Measurements from ENCODE around the gene PDCD1.

Gene PDCD1

DNA sequence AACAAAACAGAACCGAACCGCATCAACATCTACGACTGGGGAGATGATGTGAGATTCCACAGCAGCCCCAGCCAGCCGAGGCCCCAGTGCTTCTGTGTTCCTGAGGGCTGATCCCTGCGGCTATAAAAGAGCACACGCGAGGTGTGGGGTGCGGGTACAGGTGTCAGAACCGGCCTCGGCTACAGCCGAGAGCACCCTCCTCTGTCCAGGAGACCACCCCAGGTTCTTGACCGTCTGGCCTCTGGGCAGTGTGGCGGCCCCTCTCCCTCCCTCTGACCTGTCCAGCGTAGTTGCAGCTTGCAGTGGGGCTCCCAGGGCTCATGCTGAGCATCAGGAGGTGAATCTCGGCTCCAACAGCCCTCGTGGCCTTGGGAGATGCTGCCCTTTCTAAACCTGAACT lies 34.6 kb upstream of the PDCD1 start:
- H4K20me1 ChIP-seq (ENCODE audit: control insufficient read depth, insufficient read depth, low read depth, low read length): no peaks in the 10 kb centered on the region
- no peaks in the 10 kb centered on the region for H3K9me2 ChIP-seq (replicated peaks; ENCODE audit: control insufficient read depth, low read length)
- no peak overlapping the region for H3K27ac ChIP-seq (ENCODE audit: low read depth, low read length)
- peaks cover 5% of the 10 kb centered on the region for H3K4me1 ChIP-seq (ENCODE audit: control insufficient read depth, low read length)
- peaks cover 2% of the 10 kb centered on the region; the same call in 1 of the 2 replicates for H3K9me3 ChIP-seq (ENCODE audit: control insufficient read depth, insufficient read depth, low read length)
- TF ChIP-seq, protein P1, sequence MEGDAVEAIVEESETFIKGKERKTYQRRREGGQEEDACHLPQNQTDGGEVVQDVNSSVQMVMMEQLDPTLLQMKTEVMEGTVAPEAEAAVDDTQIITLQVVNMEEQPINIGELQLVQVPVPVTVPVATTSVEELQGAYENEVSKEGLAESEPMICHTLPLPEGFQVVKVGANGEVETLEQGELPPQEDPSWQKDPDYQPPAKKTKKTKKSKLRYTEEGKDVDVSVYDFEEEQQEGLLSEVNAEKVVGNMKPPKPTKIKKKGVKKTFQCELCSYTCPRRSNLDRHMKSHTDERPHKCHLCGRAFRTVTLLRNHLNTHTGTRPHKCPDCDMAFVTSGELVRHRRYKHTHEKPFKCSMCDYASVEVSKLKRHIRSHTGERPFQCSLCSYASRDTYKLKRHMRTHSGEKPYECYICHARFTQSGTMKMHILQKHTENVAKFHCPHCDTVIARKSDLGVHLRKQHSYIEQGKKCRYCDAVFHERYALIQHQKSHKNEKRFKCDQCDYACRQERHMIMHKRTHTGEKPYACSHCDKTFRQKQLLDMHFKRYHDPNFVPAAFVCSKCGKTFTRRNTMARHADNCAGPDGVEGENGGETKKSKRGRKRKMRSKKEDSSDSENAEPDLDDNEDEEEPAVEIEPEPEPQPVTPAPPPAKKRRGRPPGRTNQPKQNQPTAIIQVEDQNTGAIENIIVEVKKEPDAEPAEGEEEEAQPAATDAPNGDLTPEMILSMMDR (IDR thresholded peaks at IDR 0.05; ENCODE audit: low read depth, low read length, poor library complexity, severe bottlenecking): no peak
- TF ChIP-seq EZH2phosphoT487 (IDR thresholded peaks at IDR 0.05; ENCODE audit: borderline replicate concordance, low read length): no peak
- H3K27me3 ChIP-seq (ENCODE audit: control insufficient read depth, low read length): no peaks in the 10 kb centered on the region
- no peak overlapping the region for H3K4me3 ChIP-seq (ENCODE audit: low read length)
- H3K79me2 ChIP-seq (ENCODE audit: control insufficient read depth, low read length): no peaks in the 10 kb centered on the region
- H3K4me2 ChIP-seq (ENCODE audit: low read length): no peak overlapping the region
- H3F3A ChIP-seq (ENCODE audit: control insufficient read depth, insufficient read depth): peaks cover 7% of the 10 kb centered on the region
- no peaks in the 10 kb centered on the region for H3K36me3 ChIP-seq (ENCODE audit: control insufficient read depth, low read length)

DNA sequence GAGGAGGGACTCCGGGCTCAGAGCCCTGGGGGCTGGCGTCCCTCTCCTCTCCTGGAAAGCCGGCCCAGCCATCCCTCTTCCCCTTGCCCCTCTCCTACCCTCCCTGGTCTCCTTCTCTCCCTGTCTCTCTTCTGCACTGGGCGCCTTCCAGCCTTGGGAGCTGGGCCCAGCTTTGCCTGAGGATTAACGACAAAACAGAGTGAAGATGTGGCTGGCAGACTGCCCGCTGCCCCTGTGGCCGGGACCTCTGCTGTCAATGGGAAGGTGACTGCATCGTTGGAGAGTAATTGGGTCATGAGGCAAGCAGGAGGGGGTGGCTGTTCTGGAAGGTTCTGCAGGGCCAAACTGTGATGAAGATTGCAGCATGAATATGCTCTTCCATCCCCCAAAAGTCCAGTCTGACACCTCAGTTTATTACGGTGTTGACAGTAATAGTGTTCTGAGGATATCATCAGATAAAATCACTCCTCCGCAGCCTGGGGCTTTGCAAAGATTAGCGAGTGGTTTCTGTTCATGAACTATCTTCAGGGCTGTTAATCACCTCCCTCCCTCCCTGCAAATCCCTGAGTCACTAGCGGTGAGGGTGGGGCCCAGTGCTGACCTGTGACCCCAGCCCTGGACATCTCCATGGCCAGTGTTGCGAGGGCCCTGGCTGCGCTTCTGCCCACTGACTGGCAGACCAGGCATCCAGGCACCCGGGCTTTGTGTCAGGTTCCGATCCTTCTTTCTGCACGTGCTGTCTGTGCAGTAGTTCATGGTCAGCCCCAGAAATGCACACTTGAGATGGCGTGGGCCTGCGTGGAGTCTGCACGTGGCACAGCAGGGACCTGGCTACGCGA lies 33.8 kb upstream of the PDCD1 start:
- TF ChIP-seq EZH2phosphoT487 (IDR thresholded peaks at IDR 0.05; ENCODE audit: borderline replicate concordance, low read length): no peak
- TF ChIP-seq, protein P1 (IDR thresholded peaks at IDR 0.05; ENCODE audit: low read depth, low read length, poor library complexity, severe bottlenecking): no peak
- no peaks in the 10 kb centered on the region for H3K9me2 ChIP-seq (replicated peaks; ENCODE audit: control insufficient read depth, low read length)
- no peak overlapping the region for H3K4me2 ChIP-seq (ENCODE audit: low read length)
- no peaks in the 10 kb centered on the region for H3K36me3 ChIP-seq (ENCODE audit: control insufficient read depth, low read length)
- H3K79me2 ChIP-seq (ENCODE audit: control insufficient read depth, low read length): no peaks in the 10 kb centered on the region
- peaks cover 8% of the 10 kb centered on the region for H3K4me1 ChIP-seq (ENCODE audit: control insufficient read depth, low read length)
- peaks cover 7% of the 10 kb centered on the region for H3F3A ChIP-seq (ENCODE audit: control insufficient read depth, insufficient read depth)
- no peak overlapping the region for H3K4me3 ChIP-seq (ENCODE audit: low read length)
- peaks cover 2% of the 10 kb centered on the region; the same call in 1 of the 2 replicates for H3K9me3 ChIP-seq (ENCODE audit: control insufficient read depth, insufficient read depth, low read length)
- no peak overlapping the region for H3K27ac ChIP-seq (ENCODE audit: low read depth, low read length)
- no peaks in the 10 kb centered on the region for H4K20me1 ChIP-seq (ENCODE audit: control insufficient read depth, insufficient read depth, low read depth, low read length)
- H3K27me3 ChIP-seq (ENCODE audit: control insufficient read depth, low read length): no peaks in the 10 kb centered on the region

DNA sequence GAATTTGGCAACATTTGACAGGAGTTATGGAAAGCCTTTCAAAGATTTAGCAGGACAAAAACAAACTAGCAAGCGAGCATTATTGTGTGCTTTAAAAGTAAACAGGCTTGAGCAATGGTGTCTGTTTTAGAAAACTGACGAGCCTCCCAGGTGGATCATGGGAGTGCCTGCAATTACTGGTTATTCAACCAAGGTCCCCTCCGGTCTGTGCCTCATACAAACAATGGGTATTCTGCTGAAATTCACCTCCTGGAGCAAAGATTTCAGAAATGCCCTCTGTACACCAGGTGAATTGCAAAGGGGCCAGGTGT lies 33.2 kb upstream of the PDCD1 start:
- Histone ChIP-seq H3K79me2 (ENCODE audit: control insufficient read depth, low read length) (no peaks in the 10 kb centered on the region), H3K27me3 (ENCODE audit: control insufficient read depth, low read length) (no peaks in the 10 kb centered on the region), H3K4me2 (ENCODE audit: low read length) (no peak overlapping the region), H3K36me3 (ENCODE audit: control insufficient read depth, low read length) (no peaks in the 10 kb centered on the region), H3K9me2 (replicated peaks; ENCODE audit: control insufficient read depth, low read length) (no peaks in the 10 kb centered on the region), H4K20me1 (ENCODE audit: control insufficient read depth, insufficient read depth, low read depth, low read length) (no peaks in the 10 kb centered on the region), H3K4me1 (ENCODE audit: control insufficient read depth, low read length) (peaks cover 8% of the 10 kb centered on the region), H3K9me3 (ENCODE audit: control insufficient read depth, insufficient read depth, low read length) (peaks cover 2% of the 10 kb centered on the region; the same call in 1 of the 2 replicates), H3K27ac (ENCODE audit: low read depth, low read length) (no peak overlapping the region), H3K4me3 (ENCODE audit: low read length) (no peak overlapping the region), H3F3A (ENCODE audit: control insufficient read depth, insufficient read depth) (peaks cover 7% of the 10 kb centered on the region)
- TF ChIP-seq, protein P1 (IDR thresholded peaks at IDR 0.05; ENCODE audit: low read depth, low read length, poor library complexity, severe bottlenecking): no peak
- TF ChIP-seq EZH2phosphoT487 (IDR thresholded peaks at IDR 0.05; ENCODE audit: borderline replicate concordance, low read length): no peak
